Retinal pigment epithelial cell (primary cell): ENCODE measurements around the gene IPP.

ENCODE experiments used
- DNase-seq: peaks from one replicate; pipeline ENCODE4 v3.0.0-alpha.2; 2010; ENCODE audit warnings: low read depth
- H3K4me3 ChIP-seq: 2 replicates; pipeline ENCODE4 v1.5.1; 2011; ENCODE audit warnings: mild to moderate bottlenecking, low read length, control low read depth, moderate library complexity
- TF ChIP-seq, protein P1 (sequence below): conservative IDR thresholded peaks from 2 replicates; pipeline ENCODE4 v1.5.1; 2011; ENCODE audit warnings: low read depth, low read length, control low read depth, inconsistent platforms

The IPP gene

DNA sequence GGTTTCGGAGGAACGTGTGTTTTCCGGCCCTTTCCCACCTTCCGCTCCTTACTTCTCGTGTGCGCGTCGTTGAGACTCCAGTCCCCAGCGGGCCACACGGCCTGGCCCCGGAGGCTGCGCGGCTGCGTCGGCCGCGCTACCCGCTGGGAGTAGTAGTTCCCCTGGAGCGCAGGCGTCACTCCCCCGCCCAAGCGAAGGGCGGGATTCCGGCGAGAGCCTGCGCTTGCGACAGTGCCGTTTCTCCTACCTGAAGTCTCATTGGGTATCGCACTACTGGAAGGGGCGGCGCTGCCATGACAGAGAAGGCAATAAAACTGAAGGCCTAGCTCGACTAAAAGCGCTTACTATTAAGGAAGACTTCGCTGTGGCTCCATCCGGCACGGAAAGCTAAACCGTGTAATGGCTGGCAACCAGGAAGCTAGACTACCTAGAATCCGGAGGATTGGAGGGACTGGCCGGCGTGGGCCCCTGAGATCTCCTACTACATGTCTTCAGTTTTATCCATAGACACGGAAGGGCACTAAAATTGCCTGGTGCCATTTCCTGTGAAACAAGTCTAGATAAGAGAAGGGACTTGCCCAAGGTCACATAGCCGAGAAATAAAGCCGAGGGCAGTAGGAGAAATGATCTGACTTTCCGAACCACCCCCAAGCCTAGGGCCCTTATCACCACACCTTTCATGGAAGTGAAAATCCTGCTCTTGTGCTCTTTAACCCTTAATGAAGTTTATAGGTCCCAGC, 63.3 kb downstream of the IPP start:
- peak; percentile 96 for DNase-seq
- TF ChIP-seq, protein P1, sequence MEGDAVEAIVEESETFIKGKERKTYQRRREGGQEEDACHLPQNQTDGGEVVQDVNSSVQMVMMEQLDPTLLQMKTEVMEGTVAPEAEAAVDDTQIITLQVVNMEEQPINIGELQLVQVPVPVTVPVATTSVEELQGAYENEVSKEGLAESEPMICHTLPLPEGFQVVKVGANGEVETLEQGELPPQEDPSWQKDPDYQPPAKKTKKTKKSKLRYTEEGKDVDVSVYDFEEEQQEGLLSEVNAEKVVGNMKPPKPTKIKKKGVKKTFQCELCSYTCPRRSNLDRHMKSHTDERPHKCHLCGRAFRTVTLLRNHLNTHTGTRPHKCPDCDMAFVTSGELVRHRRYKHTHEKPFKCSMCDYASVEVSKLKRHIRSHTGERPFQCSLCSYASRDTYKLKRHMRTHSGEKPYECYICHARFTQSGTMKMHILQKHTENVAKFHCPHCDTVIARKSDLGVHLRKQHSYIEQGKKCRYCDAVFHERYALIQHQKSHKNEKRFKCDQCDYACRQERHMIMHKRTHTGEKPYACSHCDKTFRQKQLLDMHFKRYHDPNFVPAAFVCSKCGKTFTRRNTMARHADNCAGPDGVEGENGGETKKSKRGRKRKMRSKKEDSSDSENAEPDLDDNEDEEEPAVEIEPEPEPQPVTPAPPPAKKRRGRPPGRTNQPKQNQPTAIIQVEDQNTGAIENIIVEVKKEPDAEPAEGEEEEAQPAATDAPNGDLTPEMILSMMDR = no peak
- H3K4me3 ChIP-seq = peak overlapping the region; percentile 98

DNA sequence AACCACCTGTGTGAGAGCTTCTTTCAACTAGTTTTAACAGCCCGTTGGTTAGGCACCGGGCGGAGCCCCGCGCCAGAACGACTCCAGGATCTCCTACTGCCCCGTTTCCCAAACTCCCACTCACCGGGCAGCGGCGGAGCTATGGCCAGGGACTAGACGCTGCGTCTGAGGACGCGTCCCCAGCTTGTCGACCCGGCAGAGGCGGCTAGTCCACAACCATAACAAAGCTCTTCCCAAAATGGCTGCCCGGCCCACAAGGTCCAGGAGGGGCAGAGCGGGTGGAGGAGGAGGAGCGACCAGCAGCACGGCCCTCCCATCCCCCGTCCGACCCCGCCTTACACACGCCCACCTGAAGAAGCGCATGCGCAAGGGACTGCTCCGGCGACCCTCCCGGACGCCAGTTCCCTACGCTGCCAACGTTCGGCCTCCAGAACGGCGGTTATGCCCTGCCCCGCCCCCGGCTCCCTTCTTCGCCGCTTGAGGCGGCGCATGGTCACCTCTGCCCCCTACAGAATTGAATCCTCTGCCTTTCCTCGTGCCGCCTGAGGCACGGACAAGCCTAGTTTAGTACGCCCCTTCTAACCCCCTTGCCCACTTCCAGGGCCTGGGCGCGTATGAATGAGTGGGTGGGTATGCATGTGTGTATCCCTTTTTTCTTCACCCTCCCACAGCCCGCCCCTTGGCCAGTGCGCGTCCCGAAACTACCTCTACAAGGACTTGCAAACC, 64.0 kb downstream of the IPP start, which contains the start of gene GPBP1L1:
GPBP1L1 (minus strand) TSS at position 246 of the 726 bp plus-strand sequence. CDS start 27,446 bp downstream, outside the sequence.
- H3K4me3 ChIP-seq = peak within 1 kb of the TSS; percentile 98
- peak; percentile 89 for DNase-seq
- TF ChIP-seq, protein P1 = no peak

DNA sequence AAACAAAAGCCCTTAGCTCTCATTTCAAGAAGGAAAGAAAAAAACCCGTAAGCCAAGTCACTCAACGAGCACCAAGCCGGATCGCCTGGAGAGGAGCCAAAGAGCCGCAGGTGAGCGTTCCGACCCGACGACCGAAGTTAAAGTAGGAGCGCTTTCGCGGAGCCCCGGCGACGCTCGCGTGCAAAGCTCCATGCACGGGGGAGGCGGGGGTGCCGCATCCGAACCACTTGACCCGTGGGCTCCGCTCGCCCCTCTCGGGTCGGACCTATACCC, 64.5 kb downstream of the IPP start:
- peak overlapping the region; percentile 98 for H3K4me3 ChIP-seq
- DNase-seq = no peak
- TF ChIP-seq, protein P1 = no peak

DNA sequence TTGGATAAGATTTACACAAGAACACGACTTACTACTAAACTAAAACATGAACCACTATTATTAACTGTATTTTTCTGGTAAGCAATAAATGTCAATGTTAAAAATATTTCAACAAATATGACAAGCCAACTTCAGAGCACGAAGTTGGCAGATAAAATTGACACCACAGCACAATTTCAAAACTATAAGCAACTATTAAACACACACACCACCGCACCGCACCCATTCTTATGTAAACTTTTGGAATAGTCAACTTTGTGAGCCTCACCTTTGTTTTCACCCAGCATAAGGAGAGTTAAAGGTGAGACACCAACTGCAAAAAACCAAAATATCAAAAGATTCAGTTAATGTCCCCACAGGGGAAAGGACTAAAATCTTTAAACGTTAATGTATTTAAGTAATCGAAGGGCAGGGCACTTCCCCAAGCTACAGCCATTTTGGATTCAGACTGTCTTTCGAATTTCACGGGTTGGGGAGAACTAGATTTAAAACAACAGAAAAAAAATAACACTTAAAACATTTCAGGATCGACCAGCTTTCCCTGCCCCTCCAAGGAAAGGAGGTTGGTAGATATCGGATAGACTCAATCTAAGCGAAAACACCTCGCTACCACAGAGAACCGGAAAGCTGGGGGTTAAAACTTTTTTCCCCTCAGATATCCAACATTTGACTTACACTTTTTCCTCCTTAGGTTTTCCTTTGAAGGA, 65.0 kb downstream of the IPP start:
- DNase-seq = no peak
- H3K4me3 ChIP-seq = peak overlapping the region; percentile 98
- TF ChIP-seq, protein P1 = no peak

DNA sequence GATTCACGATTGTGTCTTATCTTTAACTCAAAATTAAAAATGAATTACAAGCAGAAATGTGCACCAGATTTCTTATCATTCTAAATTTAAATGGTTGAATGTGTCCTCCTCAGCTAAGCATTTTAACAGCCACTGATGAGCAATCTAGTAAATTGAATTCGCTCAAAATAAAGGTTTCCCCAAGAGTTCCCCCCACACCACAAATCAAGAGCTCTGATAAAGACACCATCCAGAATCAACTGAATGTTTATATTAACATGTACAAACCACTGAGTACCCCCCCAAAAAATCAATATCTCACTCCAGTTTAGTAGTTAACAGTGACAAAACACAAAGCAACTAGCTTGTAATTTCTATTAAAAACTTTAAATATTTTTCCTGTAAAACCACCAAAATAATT, 66.1 kb downstream of the IPP start:
- H3K4me3 ChIP-seq = peak overlapping the region; percentile 98
- no peak for DNase-seq
- TF ChIP-seq, protein P1 = no peak

DNA sequence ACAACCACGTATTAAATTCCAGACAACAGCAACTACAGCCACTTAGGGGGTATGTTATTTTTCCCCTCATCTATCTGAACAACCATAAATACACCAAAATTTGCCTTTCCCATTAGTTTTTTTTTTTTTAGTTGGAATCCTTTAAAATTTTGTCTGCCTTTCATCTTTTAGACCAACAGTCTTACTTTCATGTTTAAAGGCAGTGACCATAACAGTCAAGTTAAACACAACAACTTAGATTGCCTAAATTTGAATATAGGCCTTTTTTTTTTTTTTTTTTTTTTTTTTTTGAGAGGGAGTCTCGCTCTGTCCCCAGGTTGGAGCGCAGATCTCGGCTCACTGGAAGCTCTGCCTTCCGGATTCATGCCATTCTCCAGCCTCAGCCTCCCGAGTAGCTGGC, 67.5 kb downstream of the IPP start:
- TF ChIP-seq, protein P1 = no peak
- H3K4me3 ChIP-seq = no peak overlapping the region
- no peak for DNase-seq

DNA sequence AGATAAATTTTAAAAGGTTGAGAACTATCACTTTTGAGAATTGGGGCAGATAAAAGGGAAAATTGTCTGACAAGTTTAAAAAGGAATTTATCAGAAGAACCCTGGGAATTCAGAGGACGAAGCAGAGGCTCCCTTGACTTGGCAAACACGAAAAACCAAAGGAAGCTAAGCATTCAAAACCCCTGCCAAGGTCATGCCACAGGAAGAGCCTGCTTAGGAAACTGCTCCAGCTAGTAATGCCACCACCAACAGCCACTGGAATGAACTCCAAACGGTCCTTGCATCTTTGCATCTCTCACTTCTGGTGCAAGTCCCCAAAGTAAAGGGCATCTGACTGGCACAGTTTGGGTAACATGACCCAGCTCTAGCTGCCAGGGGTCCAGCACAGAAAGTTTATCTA, 71.3 kb downstream of the IPP start:
- TF ChIP-seq, protein P1 = no peak
- DNase-seq = no peak
- no peak overlapping the region for H3K4me3 ChIP-seq
